ENCODE results near the gene B3GNT5.

GRCh38 chr3:183217548-183218332 is 35.3 kb upstream of the B3GNT5 start:
- no peak for TF ChIP-seq CTCF (IDR thresholded peaks at IDR 0.05)
- TF ChIP-seq POLR2A (IDR thresholded peaks at IDR 0.05) = no peak

All from body of pancreas (tissue), 4 donors.